Stimulated activated CD4-positive, alpha-beta T cell treated with anti-CD3 and anti-CD28 coated beads, Interleukin-1b, Interleukin-23, amount 100 ng/mL, for 4 hours (primary cell): ENCODE data around the gene LIMS4.
"Not testable (repeated sequence)": the region's sequence is repeated elsewhere in the genome, so short reads cannot be mapped to it uniquely, and the experiment has no call there.

Experiments used
- DNase-seq, 2 donors: peaks; one replicate each; pipeline ENCODE4 v3.0.0-alpha.2; 2020; ENCODE audit warnings: low read depth in 2 of 2

Gene LIMS4

DNA sequence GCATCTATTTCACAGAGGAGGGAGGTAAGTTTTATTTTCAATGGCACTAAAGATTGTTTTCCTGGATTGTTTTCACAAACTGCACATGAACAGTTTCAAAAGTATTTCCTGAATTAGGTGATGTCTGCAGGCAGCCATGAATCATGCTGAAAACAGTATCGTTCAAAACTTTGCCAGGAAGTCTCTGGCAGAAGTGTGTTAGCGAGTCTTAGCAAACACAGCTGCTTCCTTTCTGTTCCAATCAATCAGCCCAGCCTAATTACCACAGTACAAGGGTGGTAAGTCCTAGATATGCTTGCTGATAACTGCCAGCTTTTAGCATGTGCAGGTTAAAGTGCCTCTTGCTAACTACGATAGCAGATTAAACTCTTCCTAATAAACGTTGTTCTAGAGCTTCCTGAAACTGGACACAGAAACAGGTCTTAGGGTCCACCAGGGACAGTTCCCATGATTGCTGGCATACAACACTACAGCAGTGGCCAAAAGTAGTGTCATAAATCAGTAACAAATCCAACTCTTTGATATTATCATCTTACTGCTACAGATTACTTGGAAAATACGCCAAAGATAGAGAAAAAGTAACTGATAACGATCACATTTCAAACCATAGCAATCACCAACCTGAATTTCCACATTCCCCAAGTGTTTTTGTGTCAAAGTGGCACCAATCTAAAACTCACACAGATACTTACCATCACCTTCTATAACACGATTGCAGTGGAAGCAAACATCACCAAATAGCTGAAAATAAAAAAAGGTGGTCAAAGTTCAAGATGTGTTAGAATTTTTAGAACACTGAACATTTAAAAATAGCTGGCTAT, 23.3 kb downstream of the LIMS4 start:
- DNase-seq, result not testable (repeated sequence)

GRCh38 chr2:110446644-110447043, 26.0 kb downstream of the LIMS4 start:
- DNase-seq, result not testable (repeated sequence)

DNA sequence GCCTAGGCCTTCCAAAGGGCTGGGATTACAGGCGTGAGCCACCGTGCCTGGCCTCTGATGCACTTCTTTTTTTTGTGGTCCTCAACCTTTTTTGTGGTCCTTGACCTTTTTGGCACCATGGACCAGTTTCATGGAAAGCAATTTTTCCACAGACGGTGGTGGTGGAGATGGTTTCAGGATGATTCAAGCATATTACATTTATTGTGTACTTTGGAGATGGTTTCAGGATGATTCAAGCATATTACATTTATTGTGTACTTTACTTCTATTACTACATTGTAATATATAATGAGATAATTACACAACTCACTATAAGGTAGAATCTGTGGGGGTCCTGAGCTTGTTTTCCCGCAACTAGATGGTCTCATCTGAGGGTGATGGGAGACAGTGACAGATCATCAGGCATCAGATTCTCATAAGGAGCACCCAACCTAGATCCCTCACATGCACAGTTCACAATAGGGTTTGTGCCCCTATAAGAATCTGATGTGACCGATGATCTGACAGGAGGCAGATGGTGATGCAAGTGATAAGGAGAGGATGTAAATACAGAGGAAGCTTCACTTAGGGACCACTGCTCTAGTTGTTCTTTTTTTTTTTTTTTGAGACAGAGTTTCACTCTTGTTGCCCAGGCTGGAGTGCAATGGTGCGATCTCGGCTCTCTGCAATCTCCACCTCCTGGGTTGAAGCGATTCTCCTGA, 29.2 kb downstream of the LIMS4 start:
- DNase-seq, result not testable (repeated sequence)

- not testable (repeated sequence) for DNase-seq
These were observed 30.7 kb downstream of the LIMS4 start for GRCh38 chr2:110441905-110442304.

DNA sequence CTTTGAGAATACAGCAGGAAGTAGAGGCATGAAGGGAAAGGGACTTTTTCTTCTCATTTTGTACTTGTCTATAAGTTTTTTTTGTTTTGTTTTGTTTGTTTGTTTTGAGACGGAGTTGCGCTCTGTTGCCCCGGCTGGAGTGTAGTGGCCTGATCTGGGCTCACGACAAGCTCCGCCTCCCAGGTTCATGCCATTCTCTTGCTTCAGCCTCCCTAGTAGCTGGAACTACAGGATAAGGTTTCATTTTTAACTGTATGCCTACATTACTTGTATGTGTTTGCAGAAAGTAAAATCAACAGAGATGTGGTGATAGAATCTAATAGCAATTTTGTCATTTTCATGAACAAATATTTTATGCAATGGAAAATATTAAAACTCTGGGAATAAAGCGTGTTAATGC, 38.1 kb downstream of the LIMS4 start:
- not testable (repeated sequence) for DNase-seq

DNA sequence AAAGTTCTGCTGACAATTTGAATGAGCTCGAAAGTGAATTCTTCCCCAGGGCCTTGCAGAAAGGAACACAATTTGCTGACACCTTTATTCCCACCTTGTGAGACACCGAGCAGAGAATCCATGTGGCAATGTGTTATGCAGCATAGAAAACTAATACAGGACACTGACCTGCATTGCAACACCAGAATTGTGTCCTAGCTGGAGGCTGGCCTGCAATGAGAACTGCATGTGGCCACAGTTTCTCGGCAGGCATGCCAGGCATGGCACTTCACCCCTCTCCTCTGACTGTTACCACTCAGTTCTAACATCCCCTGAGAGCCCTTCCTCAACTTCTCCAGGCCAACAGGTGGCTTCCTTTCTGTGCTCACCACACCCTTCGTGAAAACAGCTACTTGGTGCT, 46.9 kb downstream of the LIMS4 start:
- DNase-seq, result not testable (repeated sequence)

DNA sequence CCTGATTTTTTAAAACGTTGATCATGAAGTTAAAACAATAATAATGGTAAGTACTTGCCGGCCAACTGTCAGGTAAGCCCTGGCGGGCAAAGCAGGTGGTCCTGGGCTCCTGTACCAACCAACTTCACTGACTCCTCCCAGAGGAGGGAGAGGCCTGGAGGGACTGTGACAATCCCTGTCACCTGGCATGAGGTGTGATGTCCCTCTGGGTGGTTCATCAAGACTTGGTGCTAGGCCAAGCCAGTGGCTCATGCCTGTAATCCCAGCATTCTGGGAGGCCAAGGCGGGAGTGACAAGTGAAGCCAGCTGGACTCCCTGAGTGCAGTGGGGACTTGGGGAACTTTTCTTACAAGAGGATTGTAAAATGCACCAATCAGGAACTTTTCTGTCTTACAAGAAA, 48.2 kb downstream of the LIMS4 start:
- not testable (repeated sequence) for DNase-seq

GRCh38 chr2:110423574-110423962, 49.0 kb downstream of the LIMS4 start:
- not testable (repeated sequence) for DNase-seq

GRCh38 chr2:110422852-110423573, 49.6 kb downstream of the LIMS4 start:
- not testable (repeated sequence) for DNase-seq

DNA sequence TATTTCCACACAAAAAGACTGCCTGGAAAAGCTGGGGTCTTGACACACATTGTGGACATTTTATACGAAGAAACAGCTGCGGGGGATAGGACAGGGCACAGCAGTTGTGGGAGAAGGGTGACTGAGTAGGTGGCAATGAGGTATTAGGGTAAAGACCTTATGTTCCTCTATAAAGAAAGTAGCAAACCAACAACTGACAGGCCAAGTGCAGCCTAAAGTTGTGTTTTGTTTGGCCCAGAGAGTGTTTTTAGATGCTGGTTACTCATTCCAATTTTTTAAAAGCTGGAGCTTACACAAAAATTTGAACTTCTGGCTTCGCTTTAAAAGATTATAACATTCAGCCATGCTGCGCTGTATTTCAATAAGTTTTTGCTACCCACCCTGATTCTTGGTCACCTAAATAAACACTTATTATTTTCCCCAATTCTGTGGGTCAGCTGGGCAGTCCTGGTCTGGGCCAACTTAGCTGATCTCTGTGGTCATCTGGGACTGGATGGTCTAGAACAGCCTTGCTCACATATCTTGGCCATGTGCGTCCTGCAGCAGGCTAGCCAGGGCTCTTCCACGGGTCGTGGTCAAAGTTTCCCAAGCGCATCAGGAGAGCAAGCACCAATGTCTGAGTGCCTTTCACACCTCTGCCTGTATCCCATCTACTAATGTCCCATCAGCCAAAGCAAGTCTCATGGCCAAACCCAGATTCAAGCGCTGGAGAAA, 51.8 kb downstream of the LIMS4 start:
- not testable (repeated sequence) for DNase-seq

GRCh38 chr2:110407142-110407541, 65.5 kb downstream of the LIMS4 start:
- DNase-seq, result not testable (repeated sequence)

GRCh38 chr2:110404988-110405387, 67.6 kb downstream of the LIMS4 start:
- DNase-seq, result not testable (repeated sequence)

- DNase-seq, result not testable (repeated sequence)
These were observed 68.4 kb downstream of the LIMS4 start for GRCh38 chr2:110404246-110404645.

GRCh38 chr2:110401001-110401618, 71.5 kb downstream of the LIMS4 start:
- not testable (repeated sequence) for DNase-seq

GRCh38 chr2:110399378-110399777, 73.2 kb downstream of the LIMS4 start:
- not testable (repeated sequence) for DNase-seq

DNA sequence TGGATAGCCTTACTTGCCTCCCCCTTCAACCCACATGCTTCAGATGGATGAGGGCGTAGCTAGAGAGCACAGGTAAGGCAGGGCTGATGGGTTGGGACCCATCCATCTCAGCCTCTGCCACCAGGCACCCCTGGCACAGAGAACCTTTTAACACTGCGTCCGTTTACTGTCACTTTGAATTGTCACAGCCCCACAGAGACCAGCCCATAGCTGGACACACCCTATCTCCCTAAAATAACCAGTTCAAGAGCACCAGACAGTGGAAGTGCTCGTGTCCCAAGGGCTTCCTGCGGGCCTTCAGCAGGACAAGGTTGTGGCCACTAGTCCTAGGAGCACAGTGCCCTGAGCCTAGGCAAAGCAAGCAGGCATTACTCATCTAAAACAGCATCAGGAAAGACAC, 76.6 kb downstream of the LIMS4 start:
- DNase-seq, result not testable (repeated sequence)
